Measurements from ENCODE around the gene MACROH2A1.

Gene MACROH2A1

GRCh38 chr5:135331612-135332011 is 67.4 kb downstream of the MACROH2A1 start:
- TF ChIP-seq TAF1 (IDR thresholded peaks at IDR 0.05; ENCODE audit: borderline replicate concordance, low read depth, low read length) (no peak), POLR2A (IDR thresholded peaks at IDR 0.05; ENCODE audit: low read depth, low read length) (no peak), POLR2AphosphoS5 (IDR thresholded peaks at IDR 0.05; ENCODE audit: low read depth, low read length) (no peak)
- FAIRE-seq (no peak), DNase-seq (ENCODE audit: insufficient read length) (no peak)

GRCh38 chr5:135330798-135331096 is 68.3 kb downstream of the MACROH2A1 start:
- DNase-seq (ENCODE audit: insufficient read length) (no peak), FAIRE-seq (no peak)
- TF ChIP-seq POLR2AphosphoS5 (IDR thresholded peaks at IDR 0.05; ENCODE audit: low read depth, low read length) (no peak), POLR2A (IDR thresholded peaks at IDR 0.05; ENCODE audit: low read depth, low read length) (no peak), TAF1 (IDR thresholded peaks at IDR 0.05; ENCODE audit: borderline replicate concordance, low read depth, low read length) (no peak)

GRCh38 chr5:135329913-135330797 is 68.9 kb downstream of the MACROH2A1 start:
- FAIRE-seq (no peak), DNase-seq (ENCODE audit: insufficient read length) (no peak)
- TF ChIP-seq POLR2A (IDR thresholded peaks at IDR 0.05; ENCODE audit: low read depth, low read length) (no peak), TAF1 (IDR thresholded peaks at IDR 0.05; ENCODE audit: borderline replicate concordance, low read depth, low read length) (no peak), POLR2AphosphoS5 (IDR thresholded peaks at IDR 0.05; ENCODE audit: low read depth, low read length) (no peak)

GRCh38 chr5:135329066-135329912 is 69.7 kb downstream of the MACROH2A1 start:
- DNase-seq (ENCODE audit: insufficient read length): no peak
- TF ChIP-seq TAF1 (IDR thresholded peaks at IDR 0.05; ENCODE audit: borderline replicate concordance, low read depth, low read length): no peak
- no peak for TF ChIP-seq POLR2A (IDR thresholded peaks at IDR 0.05; ENCODE audit: low read depth, low read length)
- TF ChIP-seq POLR2AphosphoS5 (IDR thresholded peaks at IDR 0.05; ENCODE audit: low read depth, low read length): no peak
- no peak for FAIRE-seq

GRCh38 chr5:135328128-135328687 is 70.8 kb downstream of the MACROH2A1 start:
- FAIRE-seq (no peak), DNase-seq (ENCODE audit: insufficient read length) (no peak)
- TF ChIP-seq POLR2AphosphoS5 (IDR thresholded peaks at IDR 0.05; ENCODE audit: low read depth, low read length): no peak
- TF ChIP-seq POLR2A (IDR thresholded peaks at IDR 0.05; ENCODE audit: low read depth, low read length): no peak
- no peak for TF ChIP-seq TAF1 (IDR thresholded peaks at IDR 0.05; ENCODE audit: borderline replicate concordance, low read depth, low read length)

- no peak for DNase-seq (ENCODE audit: insufficient read length)
- TF ChIP-seq POLR2A (IDR thresholded peaks at IDR 0.05; ENCODE audit: low read depth, low read length): no peak
- FAIRE-seq: no peak
Observed at GRCh38 chr5:135327429-135328127, 71.5 kb downstream of the MACROH2A1 start.

- TF ChIP-seq TAF1 (IDR thresholded peaks at IDR 0.05; ENCODE audit: borderline replicate concordance, low read depth, low read length): no peak
- DNase-seq (ENCODE audit: insufficient read length): no peak
- FAIRE-seq: no peak
Observed at GRCh38 chr5:135326296-135327254, 72.5 kb downstream of the MACROH2A1 start.

- TF ChIP-seq TAF1 (IDR thresholded peaks at IDR 0.05; ENCODE audit: borderline replicate concordance, low read depth, low read length) (no peak), POLR2AphosphoS5 (IDR thresholded peaks at IDR 0.05; ENCODE audit: low read depth, low read length) (no peak), POLR2A (IDR thresholded peaks at IDR 0.05; ENCODE audit: low read depth, low read length) (no peak)
- no peak for FAIRE-seq
- no peak for DNase-seq (ENCODE audit: insufficient read length)
Observed at GRCh38 chr5:135324897-135325650, 74.0 kb downstream of the MACROH2A1 start.

GRCh38 chr5:135324160-135324559 is 74.9 kb downstream of the MACROH2A1 start:
- no peak for DNase-seq (ENCODE audit: insufficient read length)
- TF ChIP-seq TAF1 (IDR thresholded peaks at IDR 0.05; ENCODE audit: borderline replicate concordance, low read depth, low read length) (no peak), POLR2AphosphoS5 (IDR thresholded peaks at IDR 0.05; ENCODE audit: low read depth, low read length) (no peak), POLR2A (IDR thresholded peaks at IDR 0.05; ENCODE audit: low read depth, low read length) (no peak)
- no peak for FAIRE-seq

- DNase-seq (ENCODE audit: insufficient read length) (no peak), FAIRE-seq (no peak)
- no peak for TF ChIP-seq TAF1 (IDR thresholded peaks at IDR 0.05; ENCODE audit: borderline replicate concordance, low read depth, low read length)
Observed at GRCh38 chr5:135323701-135324132, 75.3 kb downstream of the MACROH2A1 start.
